ENCODE data around the gene HACD3.

DNA sequence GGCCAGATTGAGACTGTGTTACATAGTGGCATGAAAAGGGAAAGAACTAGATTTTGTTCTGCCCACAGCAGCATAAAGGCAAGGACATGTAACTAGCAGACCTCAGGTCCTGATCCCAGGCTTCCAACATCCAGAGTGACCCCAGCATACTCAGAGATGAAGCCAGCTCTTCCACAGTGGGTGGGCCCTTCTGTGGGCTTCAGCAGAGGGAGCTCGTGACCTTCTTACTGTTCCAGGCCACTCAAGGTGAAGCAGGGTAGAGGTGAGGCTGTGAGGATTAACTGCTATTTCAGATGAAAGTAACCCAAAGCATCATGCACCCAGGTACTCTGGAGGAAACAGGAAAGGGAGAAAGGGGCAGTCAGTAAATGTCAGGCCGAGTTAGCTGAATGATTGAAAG, 90.6 kb downstream of the HACD3 start:
- TF ChIP-seq, protein P1, sequence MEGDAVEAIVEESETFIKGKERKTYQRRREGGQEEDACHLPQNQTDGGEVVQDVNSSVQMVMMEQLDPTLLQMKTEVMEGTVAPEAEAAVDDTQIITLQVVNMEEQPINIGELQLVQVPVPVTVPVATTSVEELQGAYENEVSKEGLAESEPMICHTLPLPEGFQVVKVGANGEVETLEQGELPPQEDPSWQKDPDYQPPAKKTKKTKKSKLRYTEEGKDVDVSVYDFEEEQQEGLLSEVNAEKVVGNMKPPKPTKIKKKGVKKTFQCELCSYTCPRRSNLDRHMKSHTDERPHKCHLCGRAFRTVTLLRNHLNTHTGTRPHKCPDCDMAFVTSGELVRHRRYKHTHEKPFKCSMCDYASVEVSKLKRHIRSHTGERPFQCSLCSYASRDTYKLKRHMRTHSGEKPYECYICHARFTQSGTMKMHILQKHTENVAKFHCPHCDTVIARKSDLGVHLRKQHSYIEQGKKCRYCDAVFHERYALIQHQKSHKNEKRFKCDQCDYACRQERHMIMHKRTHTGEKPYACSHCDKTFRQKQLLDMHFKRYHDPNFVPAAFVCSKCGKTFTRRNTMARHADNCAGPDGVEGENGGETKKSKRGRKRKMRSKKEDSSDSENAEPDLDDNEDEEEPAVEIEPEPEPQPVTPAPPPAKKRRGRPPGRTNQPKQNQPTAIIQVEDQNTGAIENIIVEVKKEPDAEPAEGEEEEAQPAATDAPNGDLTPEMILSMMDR (IDR thresholded peaks at IDR 0.05; ENCODE audit: insufficient read depth, low read depth, low read length) = no peak
- TF ChIP-seq EZH2 (IDR thresholded peaks at IDR 0.05; ENCODE audit: insufficient read depth, low read length) = no peak
